ENCODE data around the gene COX4I2.
"Not testable (repeated sequence)": the region's sequence is repeated elsewhere in the genome, so short reads cannot be mapped to it uniquely, and the experiment has no call there.

COX4I2 gene

GRCh38 chr20:31637660-31638059, at the start of gene COX4I2:
TSS of gene COX4I2 (plus strand) at chr20:31637912. CDS start at chr20:31639018, 1,106 bp downstream.
- no peak for DNase-seq

GRCh38 chr20:31590717-31591225, 46.9 kb upstream of the COX4I2 start:
- DNase-seq: no peak

- DNase-seq: no peak
Measured at GRCh38 chr20:31593221-31594001, 44.3 kb upstream of the COX4I2 start.

GRCh38 chr20:31594002-31594557, 43.6 kb upstream of the COX4I2 start:
- no peak for DNase-seq

GRCh38 chr20:31594558-31595379, 42.9 kb upstream of the COX4I2 start:
- DNase-seq: no peak

GRCh38 chr20:31595380-31595653, 42.4 kb upstream of the COX4I2 start:
- no peak for DNase-seq

GRCh38 chr20:31595654-31596411, 41.9 kb upstream of the COX4I2 start:
- peak; percentile 79 for DNase-seq

GRCh38 chr20:31596412-31596715, 41.3 kb upstream of the COX4I2 start:
- DNase-seq: not testable (repeated sequence)

- DNase-seq: no peak
Measured at GRCh38 chr20:31596831-31597480, 40.8 kb upstream of the COX4I2 start.

- no peak for DNase-seq
Measured at GRCh38 chr20:31597481-31597855, 40.2 kb upstream of the COX4I2 start.

GRCh38 chr20:31602431-31602778, 35.3 kb upstream of the COX4I2 start:
- DNase-seq: no peak

GRCh38 chr20:31602779-31603441, 34.8 kb upstream of the COX4I2 start:
- DNase-seq: peak; percentile 58

- peak; percentile 95 for DNase-seq
Measured at GRCh38 chr20:31603822-31604566, 33.7 kb upstream of the COX4I2 start.

GRCh38 chr20:31604567-31605030, 33.1 kb upstream of the COX4I2 start:
- peak; percentile 80 for DNase-seq

- peak; percentile 91 for DNase-seq
Measured at GRCh38 chr20:31605031-31605901, 32.4 kb upstream of the COX4I2 start, which contains the start of gene ID1. TSS of gene ID1 (plus strand) at chr20:31605289. CDS start at chr20:31605388, 99 bp downstream.

- DNase-seq: no peak
Measured at GRCh38 chr20:31605902-31606803, 31.6 kb upstream of the COX4I2 start.

GRCh38 chr20:31606804-31607639, 30.7 kb upstream of the COX4I2 start:
- peak; percentile 98 for DNase-seq

- DNase-seq: peak; percentile 79
Measured at GRCh38 chr20:31607640-31608250, 30.0 kb upstream of the COX4I2 start.

All from DMS 273 treated with DMSO at 0.1 percent for 48 hours (cell line).